CD4-positive, alpha-beta T cell (primary cell): Measurements from ENCODE around the gene ICA1. TPM values are rescaled to one million over a fixed set of nuclear protein-coding genes. Genes with fewer than 3 reads are reported as not detected.

Experiments used
- ATAC-seq: fragments of 200-7000 bp; cut with Tn5 transposase; one replicate; pipeline ENCODE4 v1.10.0; 2022; ENCODE audit warnings: mild to moderate bottlenecking; ENCODE audit not compliant: poor library complexity
- CTCF ChIA-PET: fragments of 350-600 bp; sonication (Branson Sonifier 250); formaldehyde crosslinking; loops from one replicate; lab custom pipeline; 2021; ENCODE audit warnings: antibody characterized with exemption, inconsistent platforms; lab: Charles Lee
- POLR2A ChIA-PET: fragments of 350-600 bp; sonication (Branson Sonifier 250); formaldehyde crosslinking; loops from one replicate; lab custom pipeline; 2021; ENCODE audit warnings: antibody characterized with exemption, inconsistent platforms; lab: Charles Lee
- DNase-seq, 14 experiments: peaks; one replicate each; pipeline ENCODE4 v3.0.0-alpha.2; 2013 to 2020; ENCODE audit warnings: mixed read lengths in 2 of 14
- H3K27ac ChIP-seq, 2 donors: one replicate each; pipeline versions ENCODE4 v1.5.1 to v1.7.0; 2013; ENCODE audit warnings: low read length in 2 of 2, low read depth in 1 of 2, mild to moderate bottlenecking in 1 of 2
- H3K27me3 ChIP-seq, 2 experiments: 1 replicate in 1 of 2; 2 replicates in 1 of 2; pipeline versions ENCODE4 v1.6.1 to v1.7.0; 2013; ENCODE audit warnings: low read length in 2 of 2, control low read depth in 1 of 2, mild to moderate bottlenecking in 1 of 2, moderate library complexity in 1 of 2; ENCODE audit not compliant: insufficient read depth in 2 of 2, control insufficient read depth in 1 of 2
- H3K36me3 ChIP-seq: one replicate; pipeline ENCODE4 v1.6.1; 2013; ENCODE audit warnings: low read length, control low read depth; ENCODE audit not compliant: insufficient read depth
- H3K4me1 ChIP-seq: one replicate; pipeline ENCODE4 v1.6.1; 2013; ENCODE audit warnings: low read length, control low read depth; ENCODE audit not compliant: insufficient read depth
- H3K4me3 ChIP-seq: one replicate; pipeline ENCODE4 v1.5.1; 2013; ENCODE audit warnings: mild to moderate bottlenecking, low read length, moderate library complexity
- H3K9me3 ChIP-seq, 2 experiments: 1 replicate in 1 of 2; 2 replicates in 1 of 2; pipeline versions ENCODE4 v1.6.1 to v1.7.0; 2013; ENCODE audit warnings: low read length in 2 of 2, mild to moderate bottlenecking in 2 of 2, control low read depth in 1 of 2, moderate library complexity in 1 of 2; ENCODE audit not compliant: control insufficient read depth in 1 of 2, insufficient read depth in 1 of 2
- H3K27ac Mint-ChIP-seq: one replicate; pipeline ENCODE4 v1.8.0; 2020; ENCODE audit warnings: mixed read lengths
- H3K27me3 Mint-ChIP-seq: one replicate; pipeline ENCODE4 v1.8.0; 2021; ENCODE audit warnings: mixed read lengths
- H3K36me3 Mint-ChIP-seq: one replicate; pipeline ENCODE4 v1.8.0; 2021; ENCODE audit warnings: low read depth, mixed read lengths
- H3K4me1 Mint-ChIP-seq: one replicate; pipeline ENCODE4 v1.8.0; 2021; ENCODE audit warnings: low read depth, mixed read lengths
- H3K4me3 Mint-ChIP-seq: one replicate; pipeline ENCODE4 v1.8.0; 2020; ENCODE audit warnings: mild to moderate bottlenecking, mixed read lengths
- H3K9me3 Mint-ChIP-seq: one replicate; pipeline ENCODE4 v1.8.0; 2020; ENCODE audit warnings: mixed read lengths
- CTCF ChIP-seq: fragments of 200-600 bp; IDR thresholded peaks from one replicate; pipeline ENCODE4 v1.8.0; 2022; ENCODE audit warnings: antibody characterized with exemption, mild to moderate bottlenecking
- intact Hi-C, 2 experiments: fragments of 100-400 bp; cut with DNase I in 1 of 2; cut with micrococcal nuclease in 1 of 2; formaldehyde crosslinking; loops; one replicate each; pipeline versions ENCODE4 v1.15.1 to v1.9.0; 2023 to 2025; cut with DNase I, micrococcal nuclease
- total RNA-seq, 174 experiments: library from RNA in 2 of 174; stranded (reverse) in 2 of 174; gene quantifications; one replicate each; pipeline ENCODE4 v1.2.3 and lab custom pipeline; 2021 to 2026

ICA1 gene
- total RNA-seq, 2 experiments from 2014 or later = 0.95 to 1.7 TPM

- Mint-ChIP-seq H3K4me3 (no peak overlapping the region), H3K4me1 (peaks cover 17% of the 10 kb centered on the region), H3K9me3 (no peaks in the 10 kb centered on the region), H3K36me3 (no peaks in the 10 kb centered on the region), H3K27me3 (no peaks in the 10 kb centered on the region), H3K27ac (no peak overlapping the region)
- ATAC-seq = peak; percentile 46
- DNase-seq = peak in 3 of 14 experiments; percentile 32 to 74 (median 37)
- Histone ChIP-seq H3K36me3 (no peaks in the 10 kb centered on the region), H3K4me3 (no peak overlapping the region), H3K27me3 (no peaks in the 10 kb centered on the region), H3K27ac (no peak overlapping the region), H3K9me3 (no peaks in the 10 kb centered on the region), H3K4me1 (peaks cover 7% of the 10 kb centered on the region)
- ChIA-PET CTCF (no interaction called here), POLR2A (interaction anchor here (0.9 to 1.3 kb wide), 3 partner anchors 20 to 517 kb away, joined by 3 to 4 read pairs (median 4); partner anchors contain the start of gene GLCCI1)
- TF ChIP-seq CTCF = no peak
- intact Hi-C loops = loop anchor here in 1 of 2 experiments (10.0 kb wide), 1 partner anchor 153 kb away; no protein-coding TSS in a partner anchor
Observed at GRCh38 chr7:8197994-8198698, 63.8 kb downstream of the ICA1 start.

GRCh38 chr7:8192897-8193296 is 69.1 kb downstream of the ICA1 start:
- peaks cover 4% of the 10 kb centered on the region for H3K4me1 ChIP-seq
- H3K36me3 ChIP-seq = no peaks in the 10 kb centered on the region
- Mint-ChIP-seq H3K27me3 (no peaks in the 10 kb centered on the region), H3K9me3 (no peaks in the 10 kb centered on the region), H3K4me3 (no peak overlapping the region), H3K27ac (no peak overlapping the region), H3K36me3 (no peaks in the 10 kb centered on the region), H3K4me1 (peaks cover 24% of the 10 kb centered on the region)
- ATAC-seq (no peak), DNase-seq (no peak)
- no peak overlapping the region for H3K4me3 ChIP-seq
- ChIA-PET CTCF (no interaction called here), POLR2A (interaction anchor here (2.1 kb wide), 1 partner anchor 225 kb away, joined by 5 read pairs; the partner anchor contains the start of gene GLCCI1)
- H3K27me3 ChIP-seq = no peaks in the 10 kb centered on the region
- no peak for TF ChIP-seq CTCF
- H3K9me3 ChIP-seq = no peaks in the 10 kb centered on the region
- intact Hi-C loops = loop anchor here (5.0 to 10.0 kb wide), 3 partner anchors 148 to 431 kb away; partner anchors contain the start of gene GLCCI1 (in 1 of the 2)
- no peak overlapping the region for H3K27ac ChIP-seq

- ChIA-PET POLR2A (interaction anchor here (0.6 to 3.3 kb wide), 16 partner anchors 12 to 550 kb away, joined by 3 to 33 read pairs (median 4); partner anchors contain the start of genes GLCCI1 and UMAD1), CTCF (interaction anchor here (0.6 to 1.6 kb wide), 21 partner anchors 10 to 595 kb away, joined by 3 to 11 read pairs (median 4); partner anchors contain the start of gene UMAD1)
- peak overlapping the region; percentile 24 for H3K27ac Mint-ChIP-seq
- peak; percentile 97 for ATAC-seq
- H3K9me3 ChIP-seq = no peaks in the 10 kb centered on the region
- H3K36me3 Mint-ChIP-seq = no peaks in the 10 kb centered on the region
- H3K27me3 ChIP-seq = no peaks in the 10 kb centered on the region
- peaks cover 32% of the 10 kb centered on the region for H3K4me1 Mint-ChIP-seq
- no peak overlapping the region for H3K4me3 ChIP-seq
- no peaks in the 10 kb centered on the region for H3K27me3 Mint-ChIP-seq
- intact Hi-C loops = loop anchor here (1.0 to 10.0 kb wide), 7 partner anchors 64 to 595 kb away; partner anchors contain the start of gene GLCCI1 (in 1 of the 2)
- TF ChIP-seq CTCF = peak; percentile 86
- H3K27ac ChIP-seq = no peak overlapping the region
- H3K4me1 ChIP-seq = peaks cover 8% of the 10 kb centered on the region
- no peaks in the 10 kb centered on the region for H3K36me3 ChIP-seq
- no peak overlapping the region for H3K4me3 Mint-ChIP-seq
- no peaks in the 10 kb centered on the region for H3K9me3 Mint-ChIP-seq
- peak; percentile 40 to 85 (median 66) for DNase-seq
Observed at GRCh38 chr7:8190119-8190895, 71.7 kb downstream of the ICA1 start.
